Neural cell (in vitro differentiated cells): ENCODE results near the gene C12orf75. TPM values are rescaled to one million over a fixed set of nuclear protein-coding genes. Genes with fewer than 3 reads are reported as not detected.

Experiments used
- H2AFZ ChIP-seq: fragments of 200-600, 300-800 bp; sonication (generic), shearing (Covaris generic); 2 replicates; pipeline ENCODE4 v1.6.0; 2014; ENCODE audit warnings: low read depth, mild to moderate bottlenecking, antibody characterized with exemption, low read length, moderate library complexity
- H3F3A ChIP-seq: fragments of 200-600 bp; shearing (Covaris generic); 2 replicates; pipeline ENCODE4 v1.6.1; 2016; ENCODE audit warnings: mild to moderate bottlenecking, moderate library complexity, mixed read lengths, antibody characterized with exemption, low read length; ENCODE audit not compliant: insufficient read depth, poor library complexity, severe bottlenecking
- H3K27ac ChIP-seq: fragments of 200-600, 300-800 bp; sonication (generic), shearing (Covaris generic); 2 replicates; pipeline ENCODE4 v1.5.1; 2014; ENCODE audit warnings: mild to moderate bottlenecking, low read length, moderate library complexity
- H3K27me3 ChIP-seq: fragments of 300-800, 200-600 bp; sonication (generic), shearing (Covaris generic); 2 replicates; pipeline ENCODE4 v1.6.0; 2014; ENCODE audit warnings: mild to moderate bottlenecking, low read depth, low read length, moderate library complexity; ENCODE audit not compliant: insufficient read depth
- H3K36me3 ChIP-seq: fragments of 300-800, 200-600 bp; sonication (generic), shearing (Covaris generic); 2 replicates; pipeline ENCODE4 v1.5.1; 2014; ENCODE audit warnings: mild to moderate bottlenecking, antibody characterized with exemption, low read length, moderate library complexity; ENCODE audit not compliant: insufficient read depth
- H3K4me2 ChIP-seq: fragments of 300-800, 200-600 bp; sonication (generic), shearing (Covaris generic); 2 replicates; pipeline ENCODE4 v1.6.0; 2014; ENCODE audit warnings: mild to moderate bottlenecking, low read length
- H3K4me3 ChIP-seq: fragments of 300-800, 200-600 bp; sonication (generic), shearing (Covaris generic); 2 replicates; pipeline ENCODE4 v1.5.1; 2014; ENCODE audit warnings: mild to moderate bottlenecking, low read length, moderate library complexity
- H3K79me2 ChIP-seq: fragments of 200-600 bp; shearing (Covaris generic); replicated peaks from 2 replicates; pipeline ENCODE4 v1.6.0; 2014; ENCODE audit warnings: mild to moderate bottlenecking, low read length, moderate library complexity; ENCODE audit not compliant: insufficient read depth
- H3K9ac ChIP-seq: fragments of 300-800, 200-600 bp; sonication (generic), shearing (Covaris generic); 2 replicates; pipeline ENCODE4 v1.6.1; 2016; ENCODE audit warnings: mild to moderate bottlenecking, low read length, mixed read lengths
- H3K9me2 ChIP-seq: fragments of 200-600 bp; shearing (Covaris generic); 2 replicates; pipeline ENCODE4 v1.6.1; 2016; ENCODE audit warnings: mild to moderate bottlenecking, low read length, mixed read lengths; ENCODE audit not compliant: insufficient read depth
- H3K9me3 ChIP-seq: fragments of 200-600, 300-800 bp; sonication (generic), shearing (Covaris generic); 2 replicates; pipeline ENCODE4 v1.6.1; 2016; ENCODE audit warnings: mild to moderate bottlenecking, mixed run types, low read length, moderate library complexity, mixed read lengths
- H4K20me1 ChIP-seq: fragments of 200-600 bp; shearing (Covaris generic); 2 replicates; pipeline ENCODE4 v1.6.1; 2016; ENCODE audit warnings: mild to moderate bottlenecking, mixed run types; ENCODE audit not compliant: insufficient read depth
- CTCF ChIP-seq: fragments of 450-650 bp; IDR thresholded peaks from 2 replicates; pipeline ENCODE4 v1.5.1; 2014; ENCODE audit warnings: antibody characterized with exemption, mild to moderate bottlenecking, moderate library complexity; ENCODE audit not compliant: poor library complexity, severe bottlenecking
- EP300 ChIP-seq: fragments of 450-650 bp; conservative IDR thresholded peaks from 2 replicates; pipeline ENCODE4 v1.6.1; 2014; ENCODE audit warnings: antibody characterized with exemption, mild to moderate bottlenecking, moderate library complexity; ENCODE audit not compliant: poor library complexity, severe bottlenecking
- EZH2 ChIP-seq: fragments of 200-600, 300-800 bp; shearing (Covaris generic), sonication (generic); IDR thresholded peaks from 2 replicates; pipeline ENCODE4 v1.6.1; 2014; ENCODE audit warnings: antibody characterized with exemption, low read length, borderline replicate concordance, mild to moderate bottlenecking; ENCODE audit not compliant: insufficient read depth, poor library complexity, severe bottlenecking
- MXI1 ChIP-seq: fragments of 450-650 bp; conservative IDR thresholded peaks from 2 replicates; pipeline ENCODE4 v1.6.1; 2014; ENCODE audit warnings: antibody characterized with exemption, mild to moderate bottlenecking; ENCODE audit not compliant: poor library complexity, severe bottlenecking
- POLR2AphosphoS5 ChIP-seq: IDR thresholded peaks from 2 replicates; pipeline ENCODE4 v1.6.1; 2012
- RAD21 ChIP-seq: fragments of 450-650 bp; conservative IDR thresholded peaks from 2 replicates; pipeline ENCODE4 v1.6.1; 2014; ENCODE audit warnings: antibody characterized with exemption, mild to moderate bottlenecking, moderate library complexity
- REST ChIP-seq: IDR thresholded peaks from 2 replicates; pipeline ENCODE4 v1.6.1; 2012; ENCODE audit warnings: borderline replicate concordance
- SMC3 ChIP-seq: fragments of 450-650 bp; conservative IDR thresholded peaks from 2 replicates; pipeline ENCODE4 v1.6.1; 2014; ENCODE audit warnings: antibody characterized with exemption, mild to moderate bottlenecking, moderate library complexity; ENCODE audit not compliant: poor library complexity
- TAF1 ChIP-seq: IDR thresholded peaks from 2 replicates; pipeline ENCODE4 v1.6.1; 2012; ENCODE audit warnings: low read depth
- polyA plus RNA-seq: library from polyadenylated mRNA; depleted of rRNA; stranded (reverse); fragments of >200 nt; gene quantifications from 2 replicates; pipeline ENCODE4 v1.2.3, GENCODE V29; 2014

Gene C12orf75
- polyA plus RNA-seq, 1 donor from 2014 or later: 25.2 TPM

- Histone ChIP-seq H3F3A (no peaks in the 10 kb centered on the region), H3K9me3 (no peaks in the 10 kb centered on the region), H3K9me2 (no peaks in the 10 kb centered on the region), H4K20me1 (no peaks in the 10 kb centered on the region), H3K9ac (no peak overlapping the region), H3K36me3 (no peaks in the 10 kb centered on the region), H3K79me2 (no peaks in the 10 kb centered on the region), H2AFZ (no peak overlapping the region), H3K4me3 (no peak overlapping the region), H3K27ac (no peak overlapping the region), H3K27me3 (no peaks in the 10 kb centered on the region), H3K4me2 (no peak overlapping the region)
- TF ChIP-seq RAD21: no peak
- TF ChIP-seq SMC3: no peak
- no peak for TF ChIP-seq REST
- no peak for TF ChIP-seq MXI1
- TF ChIP-seq EP300: no peak
- no peak for TF ChIP-seq EZH2
Observed at GRCh38 chr12:105293187-105293586, 37.3 kb upstream of the C12orf75 start.

DNA sequence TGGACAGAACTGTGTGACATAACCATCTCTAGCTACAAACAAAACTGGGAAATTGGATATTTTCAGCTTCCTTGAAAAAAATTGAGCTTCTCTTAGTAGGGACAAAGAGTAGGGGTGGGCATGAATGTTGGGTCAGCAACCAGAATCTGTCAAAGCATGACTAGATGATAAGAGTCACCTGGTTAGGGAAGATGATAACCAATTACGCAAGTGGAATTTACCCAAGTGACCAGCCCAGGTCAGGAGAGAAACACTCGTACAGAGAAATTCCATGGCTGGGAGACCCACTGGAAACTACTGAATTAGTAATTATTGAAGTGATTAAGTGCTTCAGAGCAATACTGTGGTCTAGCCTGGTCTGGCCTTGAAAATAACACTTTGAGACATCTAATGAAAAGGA, 36.3 kb upstream of the C12orf75 start:
- H3K9me3 ChIP-seq: no peaks in the 10 kb centered on the region
- H2AFZ ChIP-seq: no peak overlapping the region
- H3K79me2 ChIP-seq: no peaks in the 10 kb centered on the region
- TF ChIP-seq RAD21: no peak
- TF ChIP-seq TAF1: no peak
- no peak for TF ChIP-seq CTCF
- no peak for TF ChIP-seq SMC3
- TF ChIP-seq POLR2AphosphoS5: no peak
- TF ChIP-seq REST: no peak
- TF ChIP-seq EZH2: no peak
- no peak for TF ChIP-seq EP300
- H3K36me3 ChIP-seq: no peaks in the 10 kb centered on the region
- no peak overlapping the region for H3K9ac ChIP-seq
- H3K4me3 ChIP-seq: no peak overlapping the region
- H3F3A ChIP-seq: no peaks in the 10 kb centered on the region
- H3K27ac ChIP-seq: no peak overlapping the region
- H3K4me2 ChIP-seq: no peak overlapping the region
- H3K27me3 ChIP-seq: no peaks in the 10 kb centered on the region
- H4K20me1 ChIP-seq: no peaks in the 10 kb centered on the region
- no peaks in the 10 kb centered on the region for H3K9me2 ChIP-seq
